Retinal pigment epithelial cell (primary cell): ENCODE measurements around the gene FAM72A.
"Not testable (repeated sequence)": the region's sequence is repeated elsewhere in the genome, so short reads cannot be mapped to it uniquely, and the experiment has no call there.

ENCODE experiments used
- DNase-seq: peaks from one replicate; pipeline ENCODE4 v3.0.0-alpha.2; 2010; ENCODE audit warnings: low read depth
- H3K4me3 ChIP-seq: 2 replicates; pipeline ENCODE4 v1.5.1; 2011; ENCODE audit warnings: mild to moderate bottlenecking, low read length, control low read depth, moderate library complexity
- CTCF ChIP-seq: conservative IDR thresholded peaks from 2 replicates; pipeline ENCODE4 v1.5.1; 2011; ENCODE audit warnings: low read depth, low read length, control low read depth, inconsistent platforms

The FAM72A gene

GRCh38 chr1:206175459-206176113 is 27.1 kb downstream of the FAM72A start:
- not testable (repeated sequence) for H3K4me3 ChIP-seq, DNase-seq
- peak; percentile 16 for TF ChIP-seq CTCF

- peak; percentile 25 for TF ChIP-seq CTCF
- H3K4me3 ChIP-seq, DNase-seq: not testable (repeated sequence)
Measured at GRCh38 chr1:206174182-206174868, 28.3 kb downstream of the FAM72A start.

DNA sequence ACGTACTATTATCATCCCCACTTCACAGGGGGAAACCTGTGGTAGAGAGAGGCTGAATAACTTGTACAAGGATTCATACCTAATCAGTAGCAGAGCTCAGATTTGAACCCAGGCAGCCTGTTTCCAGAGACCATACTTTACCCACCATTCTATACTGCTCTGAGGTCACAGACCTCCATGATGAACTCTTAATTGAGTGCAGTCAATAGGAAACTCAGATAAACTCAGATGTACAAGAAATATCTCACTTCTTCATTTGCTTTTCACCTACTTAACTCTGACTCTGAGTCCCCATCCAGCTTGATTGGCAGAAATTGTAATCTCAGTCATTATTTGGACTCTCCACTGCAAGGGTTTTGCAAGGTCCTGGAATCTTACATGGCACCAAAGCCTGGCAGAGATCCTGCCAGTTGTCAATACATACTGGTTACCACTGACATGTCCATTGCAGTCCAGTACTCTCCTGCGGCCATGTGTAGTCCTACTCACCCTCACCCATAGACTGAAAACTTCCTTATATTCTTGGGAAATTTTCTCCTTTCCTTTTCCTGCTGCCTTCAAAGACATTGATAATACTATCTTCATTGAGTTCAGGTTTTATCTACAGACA is 29.4 kb downstream of the FAM72A start:
- DNase-seq, H3K4me3 ChIP-seq: not testable (repeated sequence)

GRCh38 chr1:206169794-206170193 is 32.8 kb downstream of the FAM72A start:
- DNase-seq, H3K4me3 ChIP-seq: not testable (repeated sequence)

GRCh38 chr1:206167350-206168029 is 35.1 kb downstream of the FAM72A start:
- H3K4me3 ChIP-seq, DNase-seq: not testable (repeated sequence)

DNA sequence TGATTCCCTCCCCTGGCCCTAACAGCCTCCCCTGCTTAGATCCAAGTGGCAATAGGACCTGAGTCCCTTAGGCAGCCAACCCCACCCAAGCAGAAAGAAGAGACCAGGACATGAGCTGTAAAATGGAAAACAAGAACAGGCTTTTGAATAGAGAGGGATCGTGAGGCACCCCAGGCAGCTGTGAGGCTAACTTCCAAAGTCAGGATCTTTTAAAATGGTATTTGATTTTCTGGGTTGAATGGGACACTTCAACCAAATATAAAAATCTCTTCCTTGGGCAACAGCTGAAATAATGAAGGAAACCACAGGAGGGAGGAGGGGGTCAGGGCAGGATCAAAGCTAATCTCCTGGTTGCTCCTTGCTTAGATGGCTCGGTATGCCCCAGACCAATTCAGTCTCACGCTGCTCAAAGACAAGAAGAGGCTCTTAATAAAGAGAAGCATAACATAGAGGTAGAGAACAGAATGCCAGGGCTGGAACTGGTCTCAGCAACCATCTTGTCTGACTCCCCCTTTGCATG is 56.8 kb downstream of the FAM72A start:
- H3K4me3 ChIP-seq: no peak overlapping the region
- no peak for TF ChIP-seq CTCF
- no peak for DNase-seq

- no peak for DNase-seq
- no peak for TF ChIP-seq CTCF
- no peak overlapping the region for H3K4me3 ChIP-seq
Measured at GRCh38 chr1:206144605-206145004, 58.0 kb downstream of the FAM72A start.

DNA sequence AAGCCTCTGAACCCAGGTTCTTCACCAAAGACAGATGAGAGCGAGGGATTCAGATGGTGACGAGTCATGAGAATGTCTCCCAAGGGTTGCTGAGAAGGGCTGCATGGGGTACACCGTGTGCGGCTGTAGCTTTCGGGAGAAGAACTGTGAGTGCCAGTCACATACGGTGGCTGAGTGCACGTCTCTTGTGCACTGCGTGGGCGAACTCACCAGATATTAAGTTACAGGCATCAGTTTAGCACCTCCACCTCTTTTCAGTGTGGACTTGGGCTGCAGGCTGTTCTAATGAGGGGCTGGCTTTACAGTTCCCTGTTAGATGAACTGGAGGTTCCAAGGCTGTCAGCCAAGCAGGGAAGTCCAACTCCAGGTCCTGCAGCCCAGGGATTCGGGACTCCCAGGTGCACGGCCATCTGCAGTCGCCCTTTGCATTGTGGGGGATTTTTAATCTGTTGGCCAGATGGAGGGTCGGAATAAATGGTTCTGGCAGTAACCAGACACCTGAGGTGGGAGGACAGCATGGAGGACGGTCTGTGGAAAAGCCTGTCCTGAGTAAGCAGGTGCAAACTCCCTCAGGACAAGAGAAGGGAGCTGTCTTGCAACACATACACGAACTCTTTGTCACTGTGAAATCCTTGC is 59.0 kb downstream of the FAM72A start:
- TF ChIP-seq CTCF: no peak
- H3K4me3 ChIP-seq: no peak overlapping the region
- DNase-seq: no peak
